Smooth muscle cell (in vitro differentiated cells): ENCODE results near the gene GLUD1. TPM values are rescaled to one million over a fixed set of nuclear protein-coding genes. Genes with fewer than 3 reads are reported as not detected.

Experiments
- DNase-seq: peaks from one replicate; lab custom pipeline; 2025; ENCODE audit not compliant: unreplicated experiment; lab: John Stamatoyannopoulos, UW
- H2AFZ ChIP-seq: fragments of 200-600 bp; sonication (generic); 2 replicates; pipeline ENCODE4 v1.6.0; 2016; ENCODE audit warnings: antibody characterized with exemption, low read depth, mild to moderate bottlenecking
- H3F3A ChIP-seq: fragments of 200-600 bp; sonication (generic); 2 replicates; pipeline ENCODE4 v1.6.0; 2017; ENCODE audit warnings: antibody characterized with exemption, low read depth
- H3K27ac ChIP-seq: fragments of 200-600 bp; sonication (generic); 2 replicates; pipeline ENCODE4 v1.5.1; 2016; ENCODE audit warnings: low read depth, mild to moderate bottlenecking
- H3K27me3 ChIP-seq: fragments of 200-600 bp; sonication (generic); 2 replicates; pipeline ENCODE4 v1.6.1; 2016; ENCODE audit warnings: low read depth, mild to moderate bottlenecking
- H3K36me3 ChIP-seq: fragments of 200-600 bp; sonication (generic); 2 replicates; pipeline ENCODE4 v1.5.1; 2016; ENCODE audit warnings: low read depth
- H3K4me1 ChIP-seq: fragments of 200-600 bp; sonication (generic); 2 replicates; pipeline ENCODE4 v1.5.1; 2016; ENCODE audit warnings: low read depth
- H3K4me2 ChIP-seq: fragments of 200-600 bp; sonication (generic); 2 replicates; pipeline ENCODE4 v1.6.0; 2016; ENCODE audit warnings: mild to moderate bottlenecking
- H3K4me3 ChIP-seq: fragments of 200-600 bp; sonication (generic); 2 replicates; pipeline ENCODE4 v1.5.1; 2016; ENCODE audit warnings: mild to moderate bottlenecking
- H3K79me2 ChIP-seq: fragments of 200-600 bp; sonication (generic); 2 replicates; pipeline ENCODE4 v1.6.0; 2016; ENCODE audit warnings: low read depth, mild to moderate bottlenecking
- H3K9ac ChIP-seq: fragments of 200-600 bp; sonication (generic); 2 replicates; pipeline ENCODE4 v1.6.0; 2016; ENCODE audit warnings: low read depth
- H3K9me3 ChIP-seq: fragments of 200-600 bp; sonication (generic); replicated peaks from 2 replicates; pipeline ENCODE4 v1.5.1; 2016; ENCODE audit warnings: low read depth
- H4K20me1 ChIP-seq: fragments of 200-600 bp; sonication (generic); 2 replicates; pipeline ENCODE4 v1.6.0; 2016; ENCODE audit warnings: low read depth
- WGBS: methylation state at CpG from one replicate; pipeline ENCODE4 v1.1.7; 2016; ENCODE audit warnings: low lambda C conversion rate; 5-methylcytosine and 5-hydroxymethylcytosine counted together
- polyA plus RNA-seq: library from polyadenylated mRNA; unstranded; fragments of >200 nt; fragmentation: Nextera tagmentation; extraction: Ambion mirVana; gene quantifications from 2 replicates; pipeline ENCODE4 v1.2.1, GENCODE V29; 2016
- total RNA-seq: library from RNA; depleted of rRNA; stranded (reverse); fragments of >200 nt; gene quantifications from 2 replicates; pipeline ENCODE4 v1.2.3, GENCODE V29; 2014
- TF ChIP-seq, protein P1 (sequence below): fragments of 200-600 bp; sonication (generic); IDR thresholded peaks from 2 replicates; pipeline ENCODE4 v1.5.1; 2017; ENCODE audit warnings: borderline replicate concordance, mild to moderate bottlenecking, antibody characterized with exemption; ENCODE audit not compliant: insufficient read depth, poor library complexity, severe bottlenecking

Gene GLUD1
- total and polyA plus RNA-seq, 2 experiments from 2014 or later, result 66.9 to 119 TPM

DNA sequence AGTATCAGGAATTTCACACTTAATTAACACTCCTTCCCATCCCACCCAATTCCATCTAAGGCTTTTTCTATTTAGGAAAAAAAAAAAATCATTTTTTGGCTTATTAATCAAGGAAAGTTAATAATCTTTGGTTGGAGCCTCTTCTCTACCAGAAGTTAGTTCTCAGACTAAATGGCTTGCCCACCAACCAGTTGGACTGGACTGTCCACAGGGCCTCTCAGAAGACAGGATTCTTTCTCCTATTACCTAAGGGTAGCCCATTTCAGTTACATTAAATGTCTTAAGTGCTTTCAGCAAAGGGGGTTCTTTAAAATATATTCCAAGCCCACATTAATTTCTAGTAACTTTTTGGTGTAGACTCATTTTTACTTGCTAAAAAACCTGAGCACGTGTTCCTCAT is 35.2 kb downstream of the GLUD1 start:
- no peak overlapping the region for H3K4me3 ChIP-seq
- no peak overlapping the region for H3K9ac ChIP-seq
- no peak overlapping the region for H2AFZ ChIP-seq
- DNase-seq, result no peak
- peaks cover 10% of the 10 kb centered on the region for H3F3A ChIP-seq
- H4K20me1 ChIP-seq, result no peaks in the 10 kb centered on the region
- H3K27ac ChIP-seq, result no peak overlapping the region
- H3K9me3 ChIP-seq, result no peaks in the 10 kb centered on the region
- peaks cover 33% of the 10 kb centered on the region for H3K36me3 ChIP-seq
- H3K4me1 ChIP-seq, result peaks cover 11% of the 10 kb centered on the region
- no peaks in the 10 kb centered on the region for H3K79me2 ChIP-seq
- TF ChIP-seq, protein P1, sequence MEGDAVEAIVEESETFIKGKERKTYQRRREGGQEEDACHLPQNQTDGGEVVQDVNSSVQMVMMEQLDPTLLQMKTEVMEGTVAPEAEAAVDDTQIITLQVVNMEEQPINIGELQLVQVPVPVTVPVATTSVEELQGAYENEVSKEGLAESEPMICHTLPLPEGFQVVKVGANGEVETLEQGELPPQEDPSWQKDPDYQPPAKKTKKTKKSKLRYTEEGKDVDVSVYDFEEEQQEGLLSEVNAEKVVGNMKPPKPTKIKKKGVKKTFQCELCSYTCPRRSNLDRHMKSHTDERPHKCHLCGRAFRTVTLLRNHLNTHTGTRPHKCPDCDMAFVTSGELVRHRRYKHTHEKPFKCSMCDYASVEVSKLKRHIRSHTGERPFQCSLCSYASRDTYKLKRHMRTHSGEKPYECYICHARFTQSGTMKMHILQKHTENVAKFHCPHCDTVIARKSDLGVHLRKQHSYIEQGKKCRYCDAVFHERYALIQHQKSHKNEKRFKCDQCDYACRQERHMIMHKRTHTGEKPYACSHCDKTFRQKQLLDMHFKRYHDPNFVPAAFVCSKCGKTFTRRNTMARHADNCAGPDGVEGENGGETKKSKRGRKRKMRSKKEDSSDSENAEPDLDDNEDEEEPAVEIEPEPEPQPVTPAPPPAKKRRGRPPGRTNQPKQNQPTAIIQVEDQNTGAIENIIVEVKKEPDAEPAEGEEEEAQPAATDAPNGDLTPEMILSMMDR, result no peak
- no peaks in the 10 kb centered on the region for H3K27me3 ChIP-seq
- WGBS, result 95% methylated on average over 1 of the region's 1 CpG
- H3K4me2 ChIP-seq, result no peak overlapping the region

DNA sequence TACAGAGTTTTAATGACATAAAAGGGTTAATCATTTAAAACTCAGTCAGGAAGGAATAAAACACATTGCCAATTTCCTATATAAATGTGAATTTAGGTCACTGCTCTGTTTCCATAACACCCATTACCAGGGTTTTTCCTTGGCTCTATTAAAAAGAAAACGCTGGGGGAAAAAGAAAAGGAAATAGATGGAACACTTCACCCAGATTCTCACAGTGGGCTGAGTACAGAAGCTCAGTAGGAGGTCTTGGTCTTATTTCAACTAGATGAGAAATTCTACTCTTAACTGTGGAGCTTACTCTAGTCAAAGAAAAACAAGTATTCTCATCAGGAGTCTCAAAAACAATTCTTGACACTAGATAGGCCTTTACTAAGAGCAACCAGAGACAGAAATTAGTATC is 36.5 kb downstream of the GLUD1 start:
- H4K20me1 ChIP-seq, result no peaks in the 10 kb centered on the region
- peaks cover 11% of the 10 kb centered on the region for H3K4me1 ChIP-seq
- no peak overlapping the region for H3K27ac ChIP-seq
- no peaks in the 10 kb centered on the region for H3K27me3 ChIP-seq
- no peak overlapping the region for H3K9ac ChIP-seq
- no peak overlapping the region for H2AFZ ChIP-seq
- peaks cover 10% of the 10 kb centered on the region for H3F3A ChIP-seq
- TF ChIP-seq, protein P1, result no peak
- H3K36me3 ChIP-seq, result peaks cover 33% of the 10 kb centered on the region
- DNase-seq, result no peak
- no peaks in the 10 kb centered on the region for H3K79me2 ChIP-seq
- no peak overlapping the region for H3K4me3 ChIP-seq
- H3K9me3 ChIP-seq, result no peaks in the 10 kb centered on the region
- no peak overlapping the region for H3K4me2 ChIP-seq
- 97% methylated on average over 1 of the region's 1 CpG for WGBS

DNA sequence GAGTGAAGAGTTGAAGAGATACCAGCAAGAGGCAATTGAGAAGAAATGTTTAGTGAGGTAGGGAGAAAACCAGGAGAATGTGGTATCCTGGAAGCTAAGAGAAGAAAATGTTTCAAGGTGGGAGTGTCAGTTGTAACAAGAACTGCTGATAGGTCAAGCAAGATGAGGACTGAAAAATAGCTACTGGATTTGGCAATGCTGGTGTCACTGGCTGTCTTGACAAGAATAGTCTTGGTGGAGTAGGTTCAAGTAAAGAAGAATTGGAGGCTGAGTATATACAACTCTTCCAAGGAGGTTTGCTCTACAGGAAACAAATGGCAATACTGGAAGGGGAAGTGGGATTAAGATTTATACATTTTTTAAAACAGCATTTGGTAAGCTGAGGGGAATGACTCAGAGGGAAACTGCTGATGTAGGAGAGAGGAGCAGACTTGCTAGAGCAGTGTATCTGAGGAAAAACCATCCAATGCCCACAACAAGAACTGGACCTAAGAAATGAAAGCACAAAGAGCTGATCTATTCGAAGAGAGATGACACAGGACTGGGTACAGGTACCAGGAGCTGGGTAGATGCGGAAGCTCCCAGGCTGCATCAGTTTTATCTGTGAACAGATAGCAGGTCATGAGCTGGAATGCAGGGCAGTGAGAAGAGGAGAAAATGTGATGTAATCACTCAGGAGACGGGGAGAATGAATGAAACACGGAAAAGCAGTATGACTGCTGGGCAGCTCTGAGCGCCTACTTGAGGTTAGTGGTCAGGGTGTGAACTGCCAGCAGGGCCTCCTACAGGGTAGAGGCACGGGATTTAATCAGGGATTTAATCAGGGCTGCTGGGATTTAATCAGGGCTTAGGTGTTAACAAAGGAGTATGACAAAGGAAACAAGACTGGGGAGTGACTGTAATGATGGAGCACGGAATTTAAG is 40.0 kb downstream of the GLUD1 start:
- H3K27me3 ChIP-seq, result no peaks in the 10 kb centered on the region
- no peaks in the 10 kb centered on the region for H3K9me3 ChIP-seq
- peaks cover 11% of the 10 kb centered on the region for H3K4me1 ChIP-seq
- H3K79me2 ChIP-seq, result no peaks in the 10 kb centered on the region
- H4K20me1 ChIP-seq, result no peaks in the 10 kb centered on the region
- peak overlapping the region; percentile 86 for H3K27ac ChIP-seq
- H3K4me2 ChIP-seq, result peak overlapping the region; percentile 73
- TF ChIP-seq, protein P1, result peak; percentile 25
- peaks cover 10% of the 10 kb centered on the region for H3F3A ChIP-seq
- DNase-seq, result peak; percentile 4
- WGBS, result 48% methylated on average over 7 of the region's 7 CpGs
- peaks cover 31% of the 10 kb centered on the region for H3K36me3 ChIP-seq
- H3K4me3 ChIP-seq, result no peak overlapping the region
- no peak overlapping the region for H2AFZ ChIP-seq
- H3K9ac ChIP-seq, result peak overlapping the region; percentile 53
